ENCODE data around the gene SHQ1.

Gene SHQ1

GRCh38 chr3:72847751-72848702 is at the start of gene SHQ1:
Gene SHQ1, minus strand, starts transcription at chr3:72848445. Its CDS starts 105 bp downstream, at chr3:72848340.
- peak; percentile 97 for DNase-seq

GRCh38 chr3:72897758-72898007 is 49.4 kb upstream of the SHQ1 start:
- no peak for DNase-seq

DNA sequence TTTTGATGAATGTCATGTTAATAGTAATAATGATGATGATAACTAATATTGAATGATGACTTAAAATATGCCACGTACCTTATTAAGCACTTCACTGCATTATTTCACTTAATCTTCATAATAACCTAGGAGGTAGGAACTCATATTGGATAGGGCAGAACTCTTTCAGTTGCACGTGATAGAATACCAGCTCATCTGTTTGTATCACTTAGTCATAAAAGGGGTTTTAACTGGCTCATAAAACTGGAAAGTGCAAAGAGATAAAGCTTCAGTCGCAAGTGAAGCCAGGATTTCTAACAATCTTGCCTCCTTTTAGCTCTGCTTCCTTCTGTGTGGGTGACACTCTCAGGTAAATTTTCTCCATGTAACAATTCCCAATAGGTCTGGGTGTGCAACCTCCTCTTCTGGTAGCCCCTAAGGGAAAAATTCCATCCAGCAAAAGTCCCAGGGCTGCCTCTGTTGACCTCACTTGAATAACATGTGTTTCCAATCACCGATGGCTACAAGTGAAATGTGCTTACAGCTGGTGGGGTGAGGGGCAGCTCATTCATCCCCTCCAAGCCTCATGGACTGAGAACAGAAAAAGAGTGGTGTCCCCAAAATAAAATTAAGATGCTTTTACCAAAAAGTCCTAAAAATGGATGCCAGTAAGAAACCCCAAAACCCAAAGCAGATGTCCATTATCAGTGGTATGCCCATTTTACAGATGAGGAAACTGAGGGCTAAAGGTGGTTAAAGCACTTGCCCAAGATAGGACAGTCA is 48.9 kb upstream of the SHQ1 start:
- DNase-seq, result no peak

GRCh38 chr3:72894976-72895552 is 46.8 kb upstream of the SHQ1 start:
- DNase-seq, result no peak

GRCh38 chr3:72892870-72893269 is 44.6 kb upstream of the SHQ1 start:
- peak; percentile 23 for DNase-seq

DNA sequence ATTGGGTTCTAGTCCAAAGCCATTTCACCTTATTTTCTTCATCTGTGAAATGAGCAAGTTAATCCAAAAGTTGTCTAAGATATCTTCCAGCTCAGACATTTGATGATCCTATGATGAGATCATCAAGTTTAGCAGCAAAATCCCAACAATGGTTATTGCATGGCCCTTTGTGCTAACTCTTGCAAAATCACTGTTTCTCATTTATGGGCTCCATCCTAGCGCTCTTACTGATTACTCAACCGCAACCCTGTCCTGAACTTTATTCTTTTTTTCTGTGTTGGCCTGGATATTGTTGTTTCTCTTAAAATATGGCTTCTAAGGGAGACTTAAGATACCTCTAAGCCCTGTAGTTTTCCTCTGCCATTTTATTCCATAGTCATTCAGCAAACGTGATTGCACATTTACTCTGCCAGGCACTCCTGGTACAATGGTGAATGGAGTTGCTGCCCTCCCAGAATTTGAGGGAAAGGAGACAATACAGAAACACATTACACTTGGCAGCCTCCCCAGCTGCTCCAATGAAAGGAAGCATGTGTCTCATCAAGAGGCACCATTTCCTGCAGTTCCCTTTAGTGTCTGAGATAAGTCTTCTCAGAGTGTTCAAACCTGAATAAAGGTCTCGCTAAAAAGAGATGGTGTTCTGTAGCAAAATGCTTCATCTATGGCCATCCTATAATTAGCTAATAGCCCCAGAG is 44.0 kb upstream of the SHQ1 start:
- DNase-seq, result no peak

- DNase-seq, result no peak
Measured at GRCh38 chr3:72891053-72891855, 43.0 kb upstream of the SHQ1 start.

DNA sequence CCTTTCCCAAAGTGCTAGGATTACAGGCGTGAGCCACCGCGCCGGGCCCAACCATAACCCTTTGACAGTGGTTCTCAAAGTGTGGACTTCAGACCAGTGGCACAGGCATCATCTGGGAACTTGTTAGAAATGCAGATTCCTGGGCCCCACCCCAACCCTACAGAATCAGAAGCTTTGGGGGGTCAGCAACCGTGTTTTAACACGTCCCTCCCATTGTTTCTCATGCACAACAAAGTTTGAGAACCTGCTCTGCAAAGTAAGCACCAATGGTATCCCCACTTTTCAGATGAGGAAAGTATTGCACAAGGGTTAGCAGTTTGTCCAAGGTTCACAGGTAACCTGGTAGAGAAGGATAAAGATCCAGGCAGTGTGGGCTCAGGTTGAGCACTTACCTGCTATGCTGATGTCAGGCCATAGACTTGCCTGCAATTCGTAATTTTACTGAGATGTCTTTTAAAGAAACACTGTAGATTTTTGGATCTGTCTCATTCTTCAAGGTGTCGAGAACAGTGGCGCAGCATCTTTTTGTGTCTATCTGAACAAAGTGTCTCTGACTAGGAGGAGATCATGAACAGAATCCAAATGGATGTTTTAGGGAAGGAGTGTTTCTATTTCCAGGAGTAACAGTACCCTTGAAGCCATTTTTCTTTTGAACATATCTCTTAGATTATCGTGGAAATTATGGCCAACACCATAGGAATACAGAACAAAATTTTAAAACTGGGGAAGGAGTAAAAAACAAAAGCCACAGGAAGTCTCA is 42.1 kb upstream of the SHQ1 start:
- no peak for DNase-seq

DNA sequence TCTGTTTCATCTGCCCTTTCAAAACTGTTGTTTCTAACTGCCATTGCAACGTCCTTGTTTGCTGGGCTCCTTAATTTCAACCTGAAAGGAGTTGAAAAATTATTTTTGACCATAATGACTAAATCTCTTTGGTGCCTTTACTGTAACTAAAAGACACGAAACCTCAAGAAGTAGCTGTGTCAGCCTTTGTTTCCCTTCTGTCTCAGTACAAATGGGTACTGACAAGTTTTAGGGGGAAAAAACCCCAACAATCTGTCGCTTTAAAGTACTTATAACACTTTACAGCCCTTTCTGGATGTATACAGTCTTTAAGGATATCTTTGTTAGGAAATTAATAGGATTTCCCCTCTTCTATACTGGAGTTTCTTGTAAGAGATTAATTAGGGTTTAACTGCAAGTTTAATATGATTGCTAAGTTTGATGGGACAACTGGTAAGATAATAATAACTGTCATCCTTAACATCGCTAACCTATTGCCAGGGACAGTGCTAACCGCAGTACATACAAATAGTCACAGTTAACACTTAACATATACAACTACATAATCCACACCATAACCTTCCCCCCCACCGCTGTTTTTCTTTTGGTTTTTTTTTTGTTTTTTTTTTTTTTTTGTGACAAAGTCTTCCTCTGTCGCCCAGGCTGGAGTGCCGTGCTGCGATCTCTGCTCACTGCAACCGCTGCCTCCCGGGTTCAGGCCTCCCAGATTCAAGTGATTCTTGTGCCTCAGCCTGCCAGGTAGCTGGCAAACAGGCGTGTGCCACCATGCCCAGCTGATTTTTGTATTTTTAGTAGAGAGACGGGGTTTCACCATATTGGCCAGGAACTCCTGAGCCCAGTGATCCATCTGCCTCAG is 41.3 kb upstream of the SHQ1 start:
- no peak for DNase-seq

GRCh38 chr3:72888546-72889309 is 40.5 kb upstream of the SHQ1 start:
- no peak for DNase-seq

DNA sequence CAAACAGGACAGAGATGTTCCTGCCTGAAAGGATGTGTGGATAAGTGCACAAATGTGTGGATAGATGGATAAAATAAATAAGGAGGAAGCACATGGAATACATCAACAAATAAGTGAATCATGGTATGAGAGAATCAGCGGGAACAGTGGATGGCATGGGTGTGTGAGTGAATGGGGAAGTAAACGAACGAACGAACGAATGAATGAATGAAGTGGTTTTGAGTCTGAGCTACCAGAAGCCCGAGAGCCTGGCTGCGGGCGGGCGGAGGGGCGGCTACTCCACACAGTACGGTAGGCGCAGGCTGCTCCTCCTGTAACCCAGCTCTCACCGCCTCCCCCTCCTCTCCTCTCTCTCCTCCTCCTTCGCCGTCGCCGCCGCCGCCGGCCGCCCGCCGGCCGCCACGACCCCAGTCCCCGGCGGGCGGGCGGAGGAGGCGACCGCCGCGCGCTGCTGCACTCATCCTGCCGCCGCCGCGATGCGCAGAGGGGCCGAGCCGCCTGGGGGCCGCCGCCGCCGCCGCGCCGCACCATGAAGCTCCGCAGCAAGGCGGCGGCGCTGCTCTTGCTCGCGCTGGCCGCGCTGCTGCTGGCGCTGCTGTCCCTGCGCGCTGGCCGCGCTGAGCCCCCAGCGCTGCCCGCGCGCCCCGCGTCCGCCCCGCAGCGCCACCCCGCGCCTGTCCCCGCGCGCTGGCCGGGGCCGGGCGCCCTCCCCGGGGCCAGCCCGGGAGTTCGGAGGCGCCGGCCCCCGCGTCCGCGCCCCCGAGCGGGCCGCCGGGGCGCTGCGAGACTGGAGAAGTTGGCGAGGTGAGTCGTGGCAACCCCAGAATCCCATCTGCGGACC is 39.7 kb upstream of the SHQ1 start, which contains the start of gene GXYLT2:
Gene GXYLT2, plus strand, starts transcription at position 342 of the 841 bp plus-strand sequence. Its CDS starts 188 bp downstream, at position 530.
- DNase-seq, result peak; percentile 41

DNA sequence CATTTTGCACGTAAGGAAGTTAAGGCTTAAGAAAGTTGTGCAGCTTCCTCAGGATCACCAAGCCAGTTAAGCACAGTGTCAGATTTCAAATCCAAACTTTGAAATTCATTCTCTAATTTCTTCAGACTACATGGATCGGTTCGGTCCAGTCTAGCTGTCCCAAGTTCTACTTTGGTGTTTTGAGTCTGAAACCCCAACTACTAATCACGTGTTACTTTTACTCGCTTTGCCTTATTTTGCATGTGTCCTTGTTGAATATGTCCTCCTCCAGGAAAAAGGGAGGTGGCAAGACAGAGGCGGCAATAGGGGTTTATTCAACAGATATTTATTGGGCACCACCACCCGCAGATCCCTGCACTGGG is 39.1 kb upstream of the SHQ1 start:
- DNase-seq, result no peak

DNA sequence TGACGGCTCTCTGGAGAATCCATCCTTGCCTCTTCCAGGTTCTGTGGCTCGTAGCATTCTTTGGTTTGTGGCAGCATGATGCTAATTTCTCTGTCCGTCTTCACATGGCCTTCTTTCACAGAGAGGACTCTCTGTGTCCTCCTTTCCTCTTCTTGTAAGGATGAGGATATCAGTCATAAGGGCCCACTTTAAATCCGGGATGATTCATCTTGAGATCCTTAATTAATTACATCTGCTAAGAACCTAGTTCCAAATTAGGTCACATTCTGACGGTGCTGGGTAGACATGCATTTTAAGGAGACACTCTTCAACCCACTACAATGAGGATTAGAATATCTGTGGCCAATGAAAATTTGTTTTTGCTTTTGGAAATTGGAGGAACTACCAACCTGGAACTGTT is 23.9 kb upstream of the SHQ1 start:
- DNase-seq, result no peak

- DNase-seq, result no peak
Measured at GRCh38 chr3:72862314-72863090, 14.3 kb upstream of the SHQ1 start.

GRCh38 chr3:72860846-72861245 is 12.6 kb upstream of the SHQ1 start:
- DNase-seq, result no peak

- DNase-seq, result no peak
Measured at GRCh38 chr3:72860053-72860452, 11.8 kb upstream of the SHQ1 start.

DNA sequence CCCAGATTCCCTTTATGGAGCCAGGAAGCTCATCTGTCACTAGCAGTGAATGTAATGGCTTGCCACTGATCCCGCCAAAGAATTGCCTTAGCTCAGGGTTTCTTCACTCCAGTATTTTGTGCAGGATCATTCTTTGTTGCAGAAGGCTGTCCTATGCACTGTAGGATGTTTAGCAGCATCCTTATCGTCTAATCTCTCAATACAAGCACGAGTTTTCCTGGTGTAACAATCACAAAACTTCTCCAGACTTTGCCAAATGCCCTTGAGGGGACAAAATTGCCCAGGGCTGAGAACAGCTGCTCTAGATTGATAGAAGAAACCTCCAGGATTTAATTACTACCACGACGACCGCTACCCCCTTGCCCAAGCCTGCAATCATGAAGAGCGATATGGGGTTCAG is 6.8 kb upstream of the SHQ1 start:
- no peak for DNase-seq

DNA sequence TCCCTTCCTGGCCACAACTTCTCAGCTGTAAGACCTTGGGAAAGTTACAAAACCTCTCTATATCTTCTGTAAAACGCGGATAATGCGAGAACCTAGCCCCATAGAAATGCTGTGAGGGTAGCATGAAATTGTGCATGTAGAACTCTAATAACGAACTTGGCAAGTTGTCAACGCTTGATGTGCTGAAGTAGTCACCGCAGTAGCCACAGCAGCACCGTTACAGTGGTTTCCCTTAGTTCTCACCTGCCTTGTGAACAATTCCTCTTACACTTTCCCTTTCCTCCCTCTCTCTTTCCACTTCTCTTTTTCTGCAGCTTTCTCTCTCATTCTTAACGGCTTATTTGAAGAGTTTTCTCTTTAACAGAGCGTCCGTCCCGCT is 447 bp upstream of the SHQ1 start:
- DNase-seq, result peak; percentile 53

Measured in activated CD4-positive, alpha-beta T cell treated with anti-CD3 and anti-CD28 coated beads, Interleukin-2, Interleukin-6, amounts not matched to agents 100 ng/mL and 50 ng/mL, durations not matched to agents 16 hours and 8 hours (primary cell).